T47D (cell line): ENCODE measurements around the gene SPANXN2.
"Not testable (repeated sequence)": the region's sequence is repeated elsewhere in the genome, so short reads cannot be mapped to it uniquely, and the experiment has no call there.

ENCODE experiments used
- DNase-seq, 2 experiments: peaks; one replicate each; pipeline versions ENCODE4 v3.0.0 to v3.0.0-alpha.2; 2011 to 2012; ENCODE audit warnings: low read depth in 1 of 2, low spot score in 1 of 2
- JUND ChIP-seq: IDR thresholded peaks from 2 replicates; pipeline ENCODE4 v1.6.1; 2012; ENCODE audit warnings: low read depth
- in situ Hi-C: cut with HindIII; loops from 2 replicates; pipeline ENCODE4 v1.10.0; 2016; ENCODE audit warnings: low sequenced_read_pairs, low pct_unique_long_range_greater_than_20kb

The SPANXN2 gene, protein sequence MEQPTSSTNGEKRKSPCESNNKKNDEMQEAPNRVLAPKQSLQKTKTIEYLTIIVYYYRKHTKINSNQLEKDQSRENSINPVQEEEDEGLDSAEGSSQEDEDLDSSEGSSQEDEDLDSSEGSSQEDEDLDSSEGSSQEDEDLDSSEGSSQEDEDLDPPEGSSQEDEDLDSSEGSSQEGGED

DNA sequence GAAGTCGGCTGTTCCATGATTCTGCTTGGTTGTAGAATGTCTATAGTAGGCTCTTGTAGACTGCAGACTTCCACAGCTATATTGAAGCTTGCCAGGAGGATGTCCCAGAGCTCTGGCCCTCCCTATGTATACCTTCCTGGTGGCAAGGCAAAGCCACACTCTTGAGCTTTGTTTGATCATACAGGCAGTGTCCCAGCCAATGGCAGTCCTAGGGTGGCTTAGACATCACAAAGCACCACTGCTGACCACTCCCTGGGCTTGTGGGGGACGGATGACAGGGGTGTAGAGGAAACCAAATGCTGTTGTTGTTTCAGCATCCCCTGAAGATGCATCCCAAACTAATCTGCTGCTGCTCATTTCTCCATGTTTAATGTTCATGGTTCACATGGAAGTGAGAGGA lies at the start of gene SPANXN2:
TSS of gene SPANXN2 (minus strand) at position 101 of the 400 bp plus-strand sequence. CDS start at position 17, 84 bp downstream.
- DNase-seq, in situ Hi-C loops: not testable (repeated sequence)

DNA sequence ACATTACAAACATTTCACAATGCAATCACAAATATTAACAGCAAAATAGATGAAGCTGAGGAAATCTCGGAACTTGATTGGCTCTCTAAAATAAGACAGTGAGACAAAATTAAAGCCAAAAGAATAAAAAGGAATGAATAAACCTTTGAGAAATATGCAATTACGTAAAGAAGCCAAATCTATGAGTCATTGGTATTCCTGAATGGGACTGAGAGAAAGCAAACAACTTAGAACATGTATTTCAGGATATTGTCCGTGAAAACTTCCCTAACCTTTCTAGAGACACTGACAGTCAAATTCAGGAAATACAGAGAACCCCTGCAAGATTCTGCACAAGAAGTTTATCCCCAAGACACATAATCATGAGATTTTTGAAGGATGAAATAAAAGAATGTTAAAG lies 48.4 kb upstream of the SPANXN2 start:
- in situ Hi-C loops, result no loop called here
- peak in 1 of 2 experiments; percentile 7 for DNase-seq
- no peak for TF ChIP-seq JUND

DNA sequence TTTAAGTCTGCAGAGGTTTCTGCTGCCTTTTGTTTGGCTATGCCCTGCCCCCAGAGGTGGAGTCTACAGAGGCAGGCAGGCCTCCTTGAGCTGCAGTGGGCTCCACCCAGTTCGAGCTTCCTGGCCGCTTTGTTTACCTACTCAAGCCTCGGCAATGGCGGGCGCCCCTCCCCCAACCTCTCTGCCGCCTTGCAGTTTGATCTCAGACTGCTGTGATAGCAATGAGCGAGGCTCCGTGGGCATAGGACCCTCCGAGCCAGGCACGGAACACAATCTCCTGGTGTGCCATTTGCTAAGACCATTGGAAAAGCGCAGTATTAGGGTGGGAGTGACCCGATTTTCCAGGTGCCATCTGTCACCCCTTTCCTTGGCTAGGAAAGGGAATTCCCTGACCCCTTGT lies 47.2 kb upstream of the SPANXN2 start:
- DNase-seq, in situ Hi-C loops: not testable (repeated sequence)

DNA sequence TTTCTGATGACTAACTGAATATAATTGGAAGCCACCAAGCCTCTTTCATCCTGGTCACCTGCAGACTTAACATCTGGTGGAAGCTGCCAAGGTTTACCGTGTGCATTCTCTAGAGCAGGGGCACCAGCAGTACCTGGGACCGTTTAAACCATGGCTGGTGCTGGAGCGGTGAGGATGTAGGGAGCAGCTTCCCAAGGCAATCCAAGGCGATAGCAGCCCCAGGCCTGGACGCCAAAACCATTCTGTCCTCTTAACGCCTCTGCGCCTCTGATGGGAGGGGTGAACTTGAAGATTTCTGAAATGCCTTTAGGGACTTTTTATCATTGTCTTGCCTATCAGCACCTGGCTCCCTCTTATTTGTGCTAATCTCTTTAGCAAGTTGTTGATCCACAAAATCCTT lies 37.3 kb upstream of the SPANXN2 start:
- in situ Hi-C loops, result no loop called here
- no peak for DNase-seq
- no peak for TF ChIP-seq JUND

DNA sequence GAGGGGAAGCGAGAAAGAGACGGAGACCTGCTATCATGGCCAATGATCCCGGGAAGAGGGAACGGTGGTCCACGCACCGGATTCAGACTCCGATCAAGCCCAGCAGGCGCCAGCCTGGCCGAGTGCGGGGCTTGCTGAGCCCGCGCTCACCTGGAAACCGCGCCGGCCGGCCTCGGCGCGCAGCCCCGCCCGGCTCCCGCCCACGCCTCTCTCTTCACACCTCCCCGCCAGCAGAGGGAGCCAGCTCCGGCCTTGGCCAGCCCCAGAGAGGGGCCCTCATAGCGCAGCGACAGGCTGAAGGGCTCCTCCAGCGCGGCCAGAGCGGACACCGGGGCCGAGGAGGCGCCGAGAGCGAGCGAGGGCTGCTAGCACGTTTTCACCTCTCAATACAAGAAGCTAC lies 36.8 kb upstream of the SPANXN2 start:
- in situ Hi-C loops, result no loop called here
- no peak for DNase-seq
- no peak for TF ChIP-seq JUND

DNA sequence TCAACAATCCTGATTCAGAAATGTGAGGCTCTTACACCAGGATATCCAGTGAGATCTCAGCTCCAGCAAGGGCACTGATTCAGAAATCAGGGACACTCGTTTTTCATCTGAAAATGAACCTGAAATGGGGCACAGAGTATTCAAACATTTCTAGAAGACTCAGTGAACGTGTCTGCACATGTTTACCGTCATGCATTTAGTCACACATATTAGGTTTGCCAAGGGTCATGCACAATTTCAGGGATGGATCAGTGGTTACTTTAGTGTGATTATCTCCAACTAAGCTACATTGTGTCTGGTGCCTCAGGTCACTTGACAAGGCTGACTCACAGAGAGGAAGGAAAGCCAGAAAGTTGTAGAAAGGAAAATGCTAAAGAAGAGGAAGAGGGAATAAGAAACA lies 33.6 kb upstream of the SPANXN2 start:
- TF ChIP-seq JUND, result no peak
- in situ Hi-C loops, result no loop called here
- DNase-seq, result no peak

DNA sequence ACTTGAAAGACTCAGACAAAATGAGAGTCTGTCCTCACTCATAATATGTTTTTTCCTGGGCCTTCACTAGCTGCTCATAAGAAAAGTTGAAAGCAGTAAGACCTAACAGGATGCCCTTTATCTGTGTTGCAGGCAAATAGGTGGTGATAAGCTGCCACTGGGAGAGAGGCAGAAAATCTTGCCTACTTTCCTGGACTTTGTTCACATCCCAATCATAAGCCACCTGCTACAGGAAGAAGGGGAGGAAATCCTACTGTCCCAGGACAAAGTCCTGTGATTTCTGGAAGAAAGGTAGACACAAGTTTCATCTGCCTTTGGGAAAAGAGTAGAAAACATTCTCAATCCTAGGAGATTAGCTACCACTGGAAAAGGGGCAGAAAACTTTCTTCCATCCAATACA lies 13.3 kb upstream of the SPANXN2 start:
- no peak for DNase-seq
- in situ Hi-C loops, result no loop called here
- no peak for TF ChIP-seq JUND

DNA sequence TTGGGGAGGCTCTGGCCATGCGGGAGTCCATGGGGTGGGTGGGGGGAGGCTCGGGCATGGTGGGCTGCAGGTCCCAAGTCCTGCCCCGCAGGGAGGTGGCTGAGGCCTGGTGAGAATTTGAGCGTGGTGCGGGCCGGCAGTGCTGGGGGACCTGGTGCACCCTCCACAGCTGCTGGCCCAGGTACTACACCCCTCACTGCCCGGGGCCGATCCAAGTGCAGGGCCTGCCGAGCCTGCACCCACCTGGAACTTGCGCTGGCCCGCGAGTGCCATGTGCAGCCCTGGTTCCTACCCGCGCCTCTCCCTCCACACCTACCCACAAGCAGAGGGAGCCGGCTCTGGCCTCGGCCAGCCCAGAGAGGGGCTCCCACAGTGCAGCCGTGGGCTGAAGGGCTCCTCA lies 5.7 kb upstream of the SPANXN2 start:
- no peak for TF ChIP-seq JUND
- in situ Hi-C loops, result no loop called here
- no peak for DNase-seq

DNA sequence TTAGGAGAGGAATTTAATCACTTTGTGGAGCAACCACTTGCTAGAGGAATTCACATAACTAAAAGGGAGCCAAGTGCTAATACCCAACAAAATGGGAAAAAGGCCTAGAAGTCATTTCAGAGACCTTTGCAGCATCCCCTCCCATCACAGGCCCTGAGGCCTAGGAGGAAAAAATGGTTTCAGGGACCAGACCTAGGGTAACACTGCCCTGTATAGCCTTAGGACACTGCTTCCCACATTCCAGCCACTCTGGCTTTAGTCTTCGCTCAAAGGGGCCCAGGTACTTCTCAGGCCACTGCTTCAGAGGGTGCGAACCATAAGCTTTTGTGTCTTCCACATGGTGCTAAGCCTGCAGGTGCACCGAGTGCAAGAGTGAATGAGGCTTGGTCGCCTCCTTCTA lies 19.1 kb downstream of the SPANXN2 start:
- no peak for DNase-seq
- TF ChIP-seq JUND, result no peak
- in situ Hi-C loops, result no loop called here

DNA sequence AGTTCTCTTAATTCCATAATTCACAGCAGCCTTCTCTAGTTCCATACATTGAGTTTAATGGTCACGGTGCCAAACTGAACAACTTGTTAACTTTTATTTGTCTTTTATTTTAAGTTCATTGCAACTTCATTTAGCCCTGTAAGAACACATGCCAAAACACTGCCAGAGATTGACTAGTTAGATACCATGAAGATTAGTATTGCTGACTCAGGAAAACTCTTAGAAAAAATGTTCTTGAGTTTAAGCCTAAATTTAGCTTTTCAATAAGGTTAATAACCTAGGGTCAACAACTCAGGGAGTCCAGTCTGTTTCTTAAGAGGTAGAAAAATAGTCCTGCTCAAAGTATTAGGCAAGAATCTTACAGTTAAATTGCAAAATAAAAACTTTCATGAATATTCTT lies 25.7 kb downstream of the SPANXN2 start:
- in situ Hi-C loops, result no loop called here
- DNase-seq, result no peak
- TF ChIP-seq JUND, result no peak

DNA sequence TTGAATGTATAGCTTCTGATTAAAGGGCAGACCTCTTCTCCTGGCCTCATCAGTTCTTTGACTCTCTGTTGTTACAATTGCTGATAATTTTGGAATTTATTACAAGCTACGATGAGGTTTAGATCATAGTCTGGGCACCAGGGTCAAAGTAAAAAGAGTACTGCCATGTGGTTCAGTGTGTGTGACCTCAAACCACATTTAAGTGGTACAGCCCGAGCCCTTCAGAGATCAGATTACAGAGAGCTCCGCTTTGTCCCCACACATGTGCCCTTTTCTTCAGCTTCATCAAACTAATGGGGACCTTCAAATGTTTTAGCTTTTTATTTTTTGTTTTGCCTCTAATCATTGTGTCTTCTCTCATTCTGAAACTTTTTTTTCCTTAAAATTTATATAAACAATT lies 37.1 kb downstream of the SPANXN2 start:
- no peak for DNase-seq
- in situ Hi-C loops, result no loop called here
- TF ChIP-seq JUND, result no peak

DNA sequence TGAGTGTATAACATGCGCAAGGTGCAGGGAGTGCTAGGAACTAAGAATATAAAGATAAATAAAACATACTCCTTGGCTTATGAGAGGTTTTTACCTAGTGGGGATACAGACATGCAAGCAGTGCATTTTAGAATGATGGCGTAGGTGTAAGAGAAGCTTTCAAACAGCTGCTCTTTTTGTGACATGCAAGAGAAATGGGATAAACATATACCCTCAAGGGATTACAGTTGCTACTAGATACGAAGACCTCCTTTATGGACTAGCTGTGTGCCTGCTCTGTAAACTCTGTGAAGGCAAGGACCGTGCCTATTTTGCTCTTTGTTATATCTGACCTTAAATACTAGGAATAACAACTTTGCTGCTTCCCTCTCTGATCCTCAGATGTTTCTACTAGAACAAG lies 45.6 kb downstream of the SPANXN2 start:
- DNase-seq, result no peak
- no peak for TF ChIP-seq JUND
- in situ Hi-C loops, result no loop called here

DNA sequence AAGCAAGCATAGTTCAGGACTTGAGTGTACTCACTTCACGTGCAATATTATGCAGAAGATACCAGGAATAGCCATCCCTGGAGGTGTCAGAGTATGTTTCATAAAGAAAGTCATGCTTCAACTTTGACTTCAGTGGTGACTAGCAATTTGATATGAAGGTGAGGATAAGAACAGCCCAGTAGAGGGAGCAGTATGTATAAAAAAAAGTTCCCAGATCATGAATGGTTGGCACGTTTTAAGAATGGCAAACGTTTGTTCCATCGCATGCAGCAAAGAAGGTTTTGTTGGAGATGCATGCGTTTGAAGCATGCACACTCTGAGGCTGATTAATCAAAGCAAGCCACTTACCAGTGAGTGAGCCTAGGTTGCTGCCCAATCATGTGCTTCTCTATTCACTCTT lies 51.2 kb downstream of the SPANXN2 start:
- DNase-seq, result peak in 1 of 2 experiments; percentile 36
- no peak for TF ChIP-seq JUND
- in situ Hi-C loops, result no loop called here

DNA sequence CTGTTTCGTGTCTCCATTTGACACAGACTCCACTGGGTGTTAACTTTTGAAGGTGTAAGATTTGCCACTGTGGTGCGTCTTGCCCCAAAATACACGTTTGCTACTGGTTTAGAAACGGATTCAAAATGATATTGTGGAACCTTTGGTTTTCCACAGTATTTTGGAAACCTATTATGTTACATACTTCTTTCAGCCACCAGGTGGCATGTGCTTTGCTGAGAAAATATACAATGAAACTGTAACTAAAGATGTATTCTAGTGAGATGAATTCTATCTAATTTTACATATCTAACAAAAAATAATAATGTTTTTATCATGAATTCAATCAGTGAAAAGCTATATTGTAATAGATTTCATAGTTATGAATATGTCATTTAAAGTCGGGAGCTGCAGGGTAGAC lies 56.2 kb downstream of the SPANXN2 start:
- TF ChIP-seq JUND, result no peak
- DNase-seq, result peak in 1 of 2 experiments; percentile 33
- in situ Hi-C loops, result no loop called here
